ENCODE data around the gene SLC29A4. TPM values are rescaled to one million over a fixed set of nuclear protein-coding genes. Genes with fewer than 3 reads are reported as not detected.

The SLC29A4 gene
- total and polyA plus RNA-seq, 4 donors: 1.7 to 13.9 (median 3.9) TPM

GRCh38 chr7:5330288-5330687, 47.5 kb downstream of the SLC29A4 start:
- DNase-seq (ENCODE audit: low spot score): no peak
- TF ChIP-seq CTCF (IDR thresholded peaks at IDR 0.05; ENCODE audit: low read depth, low read length, missing input control) (no peak), RXRA (IDR thresholded peaks at IDR 0.05) (no peak), FOXA2 (IDR thresholded peaks at IDR 0.05) (no peak), MAX (IDR thresholded peaks at IDR 0.05) (no peak), SP1 (IDR thresholded peaks at IDR 0.05) (no peak), NR2F2 (IDR thresholded peaks at IDR 0.05) (no peak), GABPA (IDR thresholded peaks at IDR 0.05 in 1 of 2, conservative IDR thresholded peaks at IDR 0.05 in 1 of 2) (no peak)
- H3K36me3 ChIP-seq (ENCODE audit: control insufficient read depth in 4 of 4, insufficient read depth in 3 of 4, low read depth in 1 of 4, low read length in 3 of 4): peaks cover 16 to 50% (median 26%) of the 10 kb centered on the region in 4 donors

GRCh38 chr7:5332579-5332978, 49.8 kb downstream of the SLC29A4 start:
- no peak for TF ChIP-seq HNF4G (IDR thresholded peaks at IDR 0.05)
- no peak for TF ChIP-seq RAD21 (IDR thresholded peaks at IDR 0.05)
- no peak for TF ChIP-seq EGR1 (IDR thresholded peaks at IDR 0.05; ENCODE audit: low read depth in 2 of 2)
- TF ChIP-seq MAX (IDR thresholded peaks at IDR 0.05): no peak
- TF ChIP-seq REST (IDR thresholded peaks at IDR 0.05): no peak
- TF ChIP-seq, protein P1, sequence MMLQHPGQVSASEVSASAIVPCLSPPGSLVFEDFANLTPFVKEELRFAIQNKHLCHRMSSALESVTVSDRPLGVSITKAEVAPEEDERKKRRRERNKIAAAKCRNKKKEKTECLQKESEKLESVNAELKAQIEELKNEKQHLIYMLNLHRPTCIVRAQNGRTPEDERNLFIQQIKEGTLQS (IDR thresholded peaks at IDR 0.05): no peak
- TF ChIP-seq CTCF (IDR thresholded peaks at IDR 0.05; ENCODE audit: low read depth, low read length, missing input control): no peak
- TF ChIP-seq HNF4A (conservative IDR thresholded peaks at IDR 0.05): no peak
- TF ChIP-seq, protein P2, sequence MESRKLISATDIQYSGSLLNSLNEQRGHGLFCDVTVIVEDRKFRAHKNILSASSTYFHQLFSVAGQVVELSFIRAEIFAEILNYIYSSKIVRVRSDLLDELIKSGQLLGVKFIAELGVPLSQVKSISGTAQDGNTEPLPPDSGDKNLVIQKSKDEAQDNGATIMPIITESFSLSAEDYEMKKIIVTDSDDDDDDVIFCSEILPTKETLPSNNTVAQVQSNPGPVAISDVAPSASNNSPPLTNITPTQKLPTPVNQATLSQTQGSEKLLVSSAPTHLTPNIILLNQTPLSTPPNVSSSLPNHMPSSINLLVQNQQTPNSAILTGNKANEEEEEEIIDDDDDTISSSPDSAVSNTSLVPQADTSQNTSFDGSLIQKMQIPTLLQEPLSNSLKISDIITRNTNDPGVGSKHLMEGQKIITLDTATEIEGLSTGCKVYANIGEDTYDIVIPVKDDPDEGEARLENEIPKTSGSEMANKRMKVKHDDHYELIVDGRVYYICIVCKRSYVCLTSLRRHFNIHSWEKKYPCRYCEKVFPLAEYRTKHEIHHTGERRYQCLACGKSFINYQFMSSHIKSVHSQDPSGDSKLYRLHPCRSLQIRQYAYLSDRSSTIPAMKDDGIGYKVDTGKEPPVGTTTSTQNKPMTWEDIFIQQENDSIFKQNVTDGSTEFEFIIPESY (IDR thresholded peaks at IDR 0.05): no peak
- H3K9ac ChIP-seq (ENCODE audit: low read depth in 1 of 2, low read length in 2 of 2): no peak overlapping the region
- no peak overlapping the region for H3K27ac ChIP-seq (ENCODE audit: low read depth in 1 of 2, low read length in 2 of 2)
- H3K36me3 ChIP-seq (ENCODE audit: control insufficient read depth in 4 of 4, insufficient read depth in 3 of 4, low read depth in 1 of 4, low read length in 3 of 4): peaks cover 25 to 53% (median 31%) of the 10 kb centered on the region in 4 donors
- WGBS: 96% methylated on average over 43 of the region's 43 CpGs
- H3K4me1 ChIP-seq (ENCODE audit: control insufficient read depth in 4 of 4, insufficient read depth in 4 of 4, low read length in 3 of 4): no peaks in the 10 kb centered on the region
- no peak overlapping the region for H3K4me3 ChIP-seq (ENCODE audit: low read depth in 1 of 3, low read length in 3 of 3)
- H3K9me3 ChIP-seq (ENCODE audit: control insufficient read depth in 4 of 4, low read length in 3 of 4): no peaks in the 10 kb centered on the region
- no peaks in the 10 kb centered on the region for H3K27me3 ChIP-seq (ENCODE audit: control insufficient read depth in 4 of 4, insufficient read depth in 4 of 4, low read length in 3 of 4)
- DNase-seq (ENCODE audit: low spot score): no peak

More at GRCh38 chr7:5330288-5330687, 47.5 kb downstream of the SLC29A4 start:
- Histone ChIP-seq H3K4me1 (ENCODE audit: control insufficient read depth in 4 of 4, insufficient read depth in 4 of 4, low read length in 3 of 4) (no peaks in the 10 kb centered on the region), H3K9me3 (ENCODE audit: control insufficient read depth in 4 of 4, low read length in 3 of 4) (no peaks in the 10 kb centered on the region), H3K4me3 (ENCODE audit: low read depth in 1 of 3, low read length in 3 of 3) (no peak overlapping the region), H3K9ac (ENCODE audit: low read depth in 1 of 2, low read length in 2 of 2) (no peak overlapping the region), H3K27me3 (ENCODE audit: control insufficient read depth in 4 of 4, insufficient read depth in 4 of 4, low read length in 3 of 4) (no peaks in the 10 kb centered on the region), H3K27ac (ENCODE audit: low read depth in 1 of 2, low read length in 2 of 2) (no peak overlapping the region)
- WGBS: 96% methylated on average over 3 of the region's 3 CpGs
